Measurements from ENCODE around the gene FCHSD1.

FCHSD1 gene

DNA sequence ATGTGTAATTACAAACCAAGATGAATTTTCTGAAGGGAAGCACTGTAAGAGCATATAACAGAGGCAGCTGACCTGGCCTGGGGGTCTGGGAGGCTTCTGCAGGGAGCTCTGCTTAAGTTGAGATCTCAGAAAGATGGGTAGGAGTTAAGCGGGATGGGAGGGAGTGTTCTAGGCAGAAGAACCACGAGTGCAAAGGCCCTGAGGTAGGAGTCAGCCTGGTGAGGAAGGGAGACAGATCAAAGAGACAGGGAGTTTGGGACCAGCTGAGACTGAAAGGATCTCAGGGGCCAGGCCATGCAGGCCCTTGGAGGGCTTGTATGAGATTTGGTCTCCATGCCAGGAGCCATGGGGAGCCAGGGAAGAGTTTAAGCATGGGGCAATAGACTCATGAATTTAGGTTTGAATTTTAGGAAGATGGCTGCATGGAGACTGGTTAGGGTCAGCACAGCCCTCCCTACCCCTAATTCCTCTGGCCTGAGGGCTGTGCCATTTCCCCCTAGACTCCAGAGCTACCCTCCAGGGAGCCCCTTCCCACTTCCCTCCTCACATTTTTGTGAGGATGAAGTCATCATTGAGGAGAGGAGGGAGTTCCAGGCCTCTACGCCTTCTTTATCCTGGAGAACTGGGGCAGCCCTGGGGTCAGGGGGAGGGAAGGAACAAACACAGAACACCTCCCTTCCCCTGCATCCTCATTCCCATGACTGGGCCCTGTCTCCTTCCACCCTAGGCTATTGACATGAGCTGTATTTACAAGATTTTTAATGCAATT is 35.6 kb upstream of the FCHSD1 start:
- H3K4me1 ChIP-seq (ENCODE audit: insufficient read depth, low read length): peaks cover 1% of the 10 kb centered on the region
- H3K4me3 ChIP-seq (ENCODE audit: low read depth in 1 of 2, low read length in 2 of 2): no peak overlapping the region
- H3K4me2 ChIP-seq (ENCODE audit: insufficient read depth, low read length): no peak overlapping the region
- no peak overlapping the region for H3K27ac ChIP-seq (ENCODE audit: low read length)
- H2AFZ ChIP-seq (ENCODE audit: low read depth, low read length): no peak overlapping the region
- H3K9ac ChIP-seq (ENCODE audit: low read depth, low read length): no peak overlapping the region
- TF ChIP-seq CTCF (IDR thresholded peaks at IDR 0.05; ENCODE audit: borderline replicate concordance, extremely low read depth, low read length, poor library complexity, severe bottlenecking) (no peak), EZH2 (IDR thresholded peaks at IDR 0.05; ENCODE audit: borderline replicate concordance, low read depth, low read length, severe bottlenecking) (no peak)
- H3K36me3 ChIP-seq (ENCODE audit: insufficient read depth, low read length): no peaks in the 10 kb centered on the region
- H3K9me3 ChIP-seq (ENCODE audit: insufficient read depth, low read length, severe bottlenecking): no peaks in the 10 kb centered on the region
- peaks cover 24% of the 10 kb centered on the region for H3K27me3 ChIP-seq (ENCODE audit: insufficient read depth, low read length, poor library complexity)
- H4K20me1 ChIP-seq (ENCODE audit: insufficient read depth, low read length): no peaks in the 10 kb centered on the region
- H3K79me2 ChIP-seq (ENCODE audit: insufficient read depth, low read length): no peaks in the 10 kb centered on the region
- no peak for ATAC-seq (ENCODE audit: insufficient read depth, low read depth)
- no peak for DNase-seq

- Histone ChIP-seq H3K36me3 (ENCODE audit: insufficient read depth, low read length) (no peaks in the 10 kb centered on the region), H3K27ac (ENCODE audit: low read length) (no peak overlapping the region), H3K9me3 (ENCODE audit: insufficient read depth, low read length, severe bottlenecking) (no peaks in the 10 kb centered on the region), H2AFZ (ENCODE audit: low read depth, low read length) (no peak overlapping the region), H3K27me3 (ENCODE audit: insufficient read depth, low read length, poor library complexity) (peaks cover 17% of the 10 kb centered on the region), H3K4me3 (ENCODE audit: low read depth in 1 of 2, low read length in 2 of 2) (no peak overlapping the region), H4K20me1 (ENCODE audit: insufficient read depth, low read length) (no peaks in the 10 kb centered on the region), H3K9ac (ENCODE audit: low read depth, low read length) (no peak overlapping the region), H3K79me2 (ENCODE audit: insufficient read depth, low read length) (no peaks in the 10 kb centered on the region), H3K4me1 (ENCODE audit: insufficient read depth, low read length) (no peaks in the 10 kb centered on the region), H3K4me2 (ENCODE audit: insufficient read depth, low read length) (no peak overlapping the region)
- ATAC-seq (ENCODE audit: insufficient read depth, low read depth) (no peak), DNase-seq (no peak)
- TF ChIP-seq CTCF (IDR thresholded peaks at IDR 0.05; ENCODE audit: borderline replicate concordance, extremely low read depth, low read length, poor library complexity, severe bottlenecking) (no peak), EZH2 (IDR thresholded peaks at IDR 0.05; ENCODE audit: borderline replicate concordance, low read depth, low read length, severe bottlenecking) (no peak)
Measured at GRCh38 chr5:141685591-141685990, 34.4 kb upstream of the FCHSD1 start.

GRCh38 chr5:141683596-141684141 is 32.5 kb upstream of the FCHSD1 start:
- no peaks in the 10 kb centered on the region for H3K9me3 ChIP-seq (ENCODE audit: insufficient read depth, low read length, severe bottlenecking)
- H3K4me2 ChIP-seq (ENCODE audit: insufficient read depth, low read length): no peak overlapping the region
- H3K9ac ChIP-seq (ENCODE audit: low read depth, low read length): no peak overlapping the region
- peaks cover 3% of the 10 kb centered on the region for H3K27me3 ChIP-seq (ENCODE audit: insufficient read depth, low read length, poor library complexity)
- H3K27ac ChIP-seq (ENCODE audit: low read length): no peak overlapping the region
- TF ChIP-seq EZH2 (IDR thresholded peaks at IDR 0.05; ENCODE audit: borderline replicate concordance, low read depth, low read length, severe bottlenecking) (no peak), CTCF (IDR thresholded peaks at IDR 0.05; ENCODE audit: borderline replicate concordance, extremely low read depth, low read length, poor library complexity, severe bottlenecking) (no peak)
- DNase-seq (no peak), ATAC-seq (ENCODE audit: insufficient read depth, low read depth) (no peak)
- H3K79me2 ChIP-seq (ENCODE audit: insufficient read depth, low read length): no peaks in the 10 kb centered on the region
- H3K4me1 ChIP-seq (ENCODE audit: insufficient read depth, low read length): no peaks in the 10 kb centered on the region
- no peaks in the 10 kb centered on the region for H4K20me1 ChIP-seq (ENCODE audit: insufficient read depth, low read length)
- H3K4me3 ChIP-seq (ENCODE audit: low read depth in 1 of 2, low read length in 2 of 2): no peak overlapping the region
- H2AFZ ChIP-seq (ENCODE audit: low read depth, low read length): no peak overlapping the region
- H3K36me3 ChIP-seq (ENCODE audit: insufficient read depth, low read length): no peaks in the 10 kb centered on the region
